Uterus (tissue), 4 donors: ENCODE results near the gene SYMPK. TPM values are rescaled to one million over a fixed set of nuclear protein-coding genes. Genes with fewer than 3 reads are reported as not detected.

Source experiments
- DNase-seq, 2 donors: peaks; one replicate each; pipeline ENCODE4 v3.0.0-alpha.2; 2019 to 2020
- H3K27ac ChIP-seq, 2 donors: fragments of 200-600 bp; sonication (generic); 1 replicate in 1 of 2; 2 replicates in 1 of 2; pipeline ENCODE4 v1.5.1; 2016 to 2018
- H3K27me3 ChIP-seq, 2 donors: fragments of 200-600 bp; sonication (generic); one replicate each; pipeline ENCODE4 v1.5.1; 2018 to 2019; ENCODE audit warnings: control low read depth in 1 of 2
- H3K36me3 ChIP-seq, 2 donors: fragments of 200-600 bp; sonication (generic); one replicate each; pipeline ENCODE4 v1.5.1; 2019; ENCODE audit warnings: control low read depth in 1 of 2
- H3K4me1 ChIP-seq, 2 donors: fragments of 200-600 bp; sonication (generic); one replicate each; pipeline ENCODE4 v1.5.1; 2018 to 2019; ENCODE audit warnings: control low read depth in 1 of 2
- H3K4me3 ChIP-seq, 2 donors: fragments of 200-600 bp; sonication (generic); 1 replicate in 1 of 2; 2 replicates in 1 of 2; pipeline ENCODE4 v1.5.1; 2018 to 2019; ENCODE audit warnings: mild to moderate bottlenecking in 1 of 2
- H3K9me3 ChIP-seq, 2 donors: fragments of 200-600 bp; sonication (generic); one replicate each; pipeline ENCODE4 v1.5.1; 2019; ENCODE audit warnings: control low read depth in 1 of 2
- CTCF ChIP-seq, 4 experiments: fragments of 200-600 bp in 2 of 4; fragments of 450-650 bp in 2 of 4; sonication (generic) in 2 of 4; IDR thresholded peaks; one replicate each; pipeline ENCODE4 v1.5.1; 2016 to 2019; ENCODE audit warnings: antibody characterized with exemption in 4 of 4, mild to moderate bottlenecking in 2 of 4, moderate library complexity in 1 of 4
- POLR2A ChIP-seq, 2 donors: fragments of 450-650 bp; IDR thresholded peaks; one replicate each; pipeline ENCODE4 v1.6.1; 2016; ENCODE audit warnings: antibody characterized with exemption in 2 of 2, mild to moderate bottlenecking in 1 of 2, moderate library complexity in 1 of 2
- intact Hi-C: fragments of 100-400 bp; cut with DNase I; formaldehyde crosslinking; loops from one replicate; pipeline ENCODE4 v1.15.1; 2023; ENCODE audit warnings: low total_unique reads
- total RNA-seq, 4 donors: library from RNA; depleted of rRNA in 3 of 4; stranded (reverse); fragments of >200 nt in 3 of 4; gene quantifications; one replicate each; pipeline versions ENCODE4 v1.1.0 to v1.2.4, GENCODE V29; 2014 to 2023
- donor health status: DM: yes; HTN: yes; CAD: no.

The SYMPK gene
- total RNA-seq, 4 donors from 2014 or later, result 32.0 to 72.6 (median 46.4) TPM

DNA sequence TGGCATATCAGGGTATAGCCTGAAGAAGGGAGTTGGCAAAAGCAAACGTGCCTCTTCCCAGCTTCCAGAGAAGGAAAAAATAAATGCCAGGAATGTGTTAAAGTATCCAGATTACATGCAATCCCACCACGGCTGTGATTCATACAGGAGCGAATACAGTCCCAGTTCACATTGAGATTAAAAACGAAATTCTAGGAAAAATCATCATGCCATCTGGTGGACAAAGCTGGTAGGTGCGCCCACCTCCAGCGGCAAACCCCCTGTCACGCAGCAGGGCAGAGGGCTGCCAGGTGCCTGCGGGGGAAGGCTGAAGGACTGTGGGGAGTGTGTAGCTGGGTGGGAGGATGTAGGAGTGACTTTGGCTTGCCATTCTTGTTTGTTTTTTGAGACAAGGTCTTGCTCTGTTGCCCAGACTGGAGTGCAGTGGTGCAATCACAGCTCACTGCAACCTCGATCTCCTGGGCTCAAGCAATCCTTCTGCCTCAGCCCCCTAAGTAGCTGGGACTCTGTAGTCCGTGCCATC is 63.9 kb downstream of the SYMPK start:
- no peak overlapping the region for H3K4me3 ChIP-seq
- no peaks in the 10 kb centered on the region for H3K36me3 ChIP-seq
- DNase-seq, result peak; percentile 80
- no peaks in the 10 kb centered on the region for H3K4me1 ChIP-seq
- intact Hi-C loops, result no loop called here
- no peaks in the 10 kb centered on the region for H3K27me3 ChIP-seq
- no peaks in the 10 kb centered on the region for H3K9me3 ChIP-seq
- TF ChIP-seq CTCF (IDR thresholded peaks at IDR 0.05) (peak; percentile 89 to 97 (median 92)), POLR2A (IDR thresholded peaks at IDR 0.05) (no peak)
- H3K27ac ChIP-seq, result peak overlapping the region; percentile 51 to 59

GRCh38 chr19:45794627-45795026 is 68.3 kb downstream of the SYMPK start:
- H3K27me3 ChIP-seq, result no peaks in the 10 kb centered on the region
- intact Hi-C loops, result no loop called here
- H3K4me3 ChIP-seq, result no peak overlapping the region
- peaks cover 0 to 4% of the 10 kb centered on the region in 2 donors for H3K4me1 ChIP-seq
- no peak overlapping the region for H3K27ac ChIP-seq
- H3K9me3 ChIP-seq, result no peaks in the 10 kb centered on the region
- DNase-seq, result no peak
- TF ChIP-seq CTCF (IDR thresholded peaks at IDR 0.05) (no peak), POLR2A (IDR thresholded peaks at IDR 0.05) (no peak)
- H3K36me3 ChIP-seq, result no peaks in the 10 kb centered on the region

GRCh38 chr19:45793876-45794275 is 69.1 kb downstream of the SYMPK start:
- no peak for DNase-seq
- peaks cover 0 to 4% of the 10 kb centered on the region in 2 donors for H3K4me1 ChIP-seq
- H3K27me3 ChIP-seq, result no peaks in the 10 kb centered on the region
- intact Hi-C loops, result no loop called here
- no peak for TF ChIP-seq POLR2A (IDR thresholded peaks at IDR 0.05)
- H3K36me3 ChIP-seq, result no peaks in the 10 kb centered on the region
- H3K9me3 ChIP-seq, result no peaks in the 10 kb centered on the region
- no peak overlapping the region for H3K4me3 ChIP-seq
- no peak overlapping the region for H3K27ac ChIP-seq

- Histone ChIP-seq H3K4me1 (peaks cover 0 to 4% of the 10 kb centered on the region in 2 donors), H3K27me3 (no peaks in the 10 kb centered on the region), H3K36me3 (no peaks in the 10 kb centered on the region), H3K27ac (peak overlapping the region in 1 of 2 donors; percentile 65), H3K9me3 (no peaks in the 10 kb centered on the region), H3K4me3 (peak overlapping the region in 1 of 2 donors; percentile 4)
- no peak for TF ChIP-seq POLR2A (IDR thresholded peaks at IDR 0.05)
- TF ChIP-seq CTCF (IDR thresholded peaks at IDR 0.05), result no peak
- intact Hi-C loops, result no loop called here
- DNase-seq, result no peak
Measured at GRCh38 chr19:45793178-45793564, 69.8 kb downstream of the SYMPK start.

DNA sequence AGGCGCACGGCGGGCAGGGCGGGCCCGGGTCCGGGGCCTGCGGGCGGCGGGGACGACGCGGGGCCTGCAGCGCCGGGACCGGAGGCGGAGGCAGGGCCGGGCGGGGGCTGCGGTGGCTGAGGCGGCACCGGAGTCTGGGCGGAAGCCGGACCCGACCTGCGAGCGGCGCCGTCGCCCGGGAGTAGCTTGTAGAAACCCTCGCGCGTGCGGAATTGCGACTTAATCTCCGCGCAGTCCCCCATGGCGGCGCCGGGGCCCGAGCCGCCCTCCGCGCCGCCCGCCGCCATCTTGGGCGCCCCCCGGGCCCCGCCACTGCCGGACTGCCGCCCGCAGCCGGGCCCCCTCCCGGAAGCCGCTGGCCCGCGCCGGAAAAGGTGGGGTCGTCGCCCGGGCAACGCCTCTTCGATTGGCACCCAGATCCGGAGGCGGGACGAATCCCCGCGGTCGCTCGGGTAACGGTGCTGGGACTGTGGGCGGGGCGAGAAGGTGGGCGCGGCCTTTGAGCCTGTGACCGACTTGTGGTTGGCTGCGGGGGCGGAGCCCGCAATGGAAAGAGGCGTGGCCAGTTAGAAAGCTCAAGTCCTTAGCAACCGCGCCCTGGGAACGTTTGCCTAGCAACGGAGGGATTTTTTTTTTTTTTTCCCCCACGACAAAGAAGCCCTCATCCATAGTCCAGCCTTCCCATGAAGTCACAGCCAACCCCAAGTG is 70.3 kb downstream of the SYMPK start, which contains the start of gene DMWD:
DMWD (minus strand) TSS at position 376 of the 708 bp plus-strand sequence; CDS start at position 287, 89 bp downstream.
- no peaks in the 10 kb centered on the region for H3K9me3 ChIP-seq
- peak; percentile 61 to 78 for TF ChIP-seq POLR2A (IDR thresholded peaks at IDR 0.05)
- TF ChIP-seq CTCF (IDR thresholded peaks at IDR 0.05), result no peak
- H3K27me3 ChIP-seq, result no peaks in the 10 kb centered on the region
- H3K4me3 ChIP-seq, result peak within 1 kb of the TSS; percentile 52 to 80
- peaks cover 0 to 4% of the 10 kb centered on the region in 2 donors for H3K4me1 ChIP-seq
- intact Hi-C loops, result no loop called here
- DNase-seq, result peak; percentile 100
- H3K27ac ChIP-seq, result peak within 1 kb of the TSS; percentile 62 to 85
- no peaks in the 10 kb centered on the region for H3K36me3 ChIP-seq
